ENCODE results near the gene ADCY1.

The ADCY1 gene

GRCh38 chr7:45610019-45610418 is 35.9 kb downstream of the ADCY1 start:
- no peak overlapping the region for H3K4me3 ChIP-seq (ENCODE audit: low read length)
- no peak for DNase-seq (ENCODE audit: low read depth)
- no peak for TF ChIP-seq CTCF (IDR thresholded peaks at IDR 0.05; ENCODE audit: insufficient read depth, low read depth, low read length, missing control alignments)

GRCh38 chr7:45610660-45611299 is 36.6 kb downstream of the ADCY1 start:
- DNase-seq (ENCODE audit: low read depth): no peak
- H3K4me3 ChIP-seq (ENCODE audit: low read length): no peak overlapping the region
- no peak for TF ChIP-seq CTCF (IDR thresholded peaks at IDR 0.05; ENCODE audit: insufficient read depth, low read depth, low read length, missing control alignments)

- TF ChIP-seq CTCF (IDR thresholded peaks at IDR 0.05; ENCODE audit: insufficient read depth, low read depth, low read length, missing control alignments): no peak
- no peak for DNase-seq (ENCODE audit: low read depth)
Measured at GRCh38 chr7:45617166-45617565, 43.0 kb downstream of the ADCY1 start.

GRCh38 chr7:45622058-45622457 is 47.9 kb downstream of the ADCY1 start:
- no peak overlapping the region for H3K4me3 ChIP-seq (ENCODE audit: low read length)
- DNase-seq (ENCODE audit: low read depth): no peak
- no peak for TF ChIP-seq CTCF (IDR thresholded peaks at IDR 0.05; ENCODE audit: insufficient read depth, low read depth, low read length, missing control alignments)

More at GRCh38 chr7:45617166-45617565, 43.0 kb downstream of the ADCY1 start:
- no peak overlapping the region for H3K4me3 ChIP-seq (ENCODE audit: low read length)

GRCh38 chr7:45623157-45623556 is 49.0 kb downstream of the ADCY1 start:
- no peak overlapping the region for H3K4me3 ChIP-seq (ENCODE audit: low read length)
- DNase-seq (ENCODE audit: low read depth): no peak
- TF ChIP-seq CTCF (IDR thresholded peaks at IDR 0.05; ENCODE audit: insufficient read depth, low read depth, low read length, missing control alignments): no peak

- TF ChIP-seq CTCF (IDR thresholded peaks at IDR 0.05; ENCODE audit: insufficient read depth, low read depth, low read length, missing control alignments): no peak
- DNase-seq (ENCODE audit: low read depth): no peak
Measured at GRCh38 chr7:45623740-45624391, 49.7 kb downstream of the ADCY1 start.

GRCh38 chr7:45624392-45624760 is 50.2 kb downstream of the ADCY1 start:
- TF ChIP-seq CTCF (IDR thresholded peaks at IDR 0.05; ENCODE audit: insufficient read depth, low read depth, low read length, missing control alignments): no peak
- DNase-seq (ENCODE audit: low read depth): no peak
- H3K4me3 ChIP-seq (ENCODE audit: low read length): no peak overlapping the region

More at GRCh38 chr7:45623740-45624391, 49.7 kb downstream of the ADCY1 start:
- H3K4me3 ChIP-seq (ENCODE audit: low read length): no peak overlapping the region

Measured in epithelial cell of esophagus (primary cell).